HG02763 (cell line): ENCODE measurements around the gene SMG1.

Experiments used
- ATAC-seq: cut with Tn5 transposase; IDR thresholded peaks from one replicate; pipeline ENCODE4 v1.9.1; 2021; ENCODE audit warnings: mild to moderate bottlenecking, moderate library complexity; ENCODE audit not compliant: unreplicated experiment

The SMG1 gene

DNA sequence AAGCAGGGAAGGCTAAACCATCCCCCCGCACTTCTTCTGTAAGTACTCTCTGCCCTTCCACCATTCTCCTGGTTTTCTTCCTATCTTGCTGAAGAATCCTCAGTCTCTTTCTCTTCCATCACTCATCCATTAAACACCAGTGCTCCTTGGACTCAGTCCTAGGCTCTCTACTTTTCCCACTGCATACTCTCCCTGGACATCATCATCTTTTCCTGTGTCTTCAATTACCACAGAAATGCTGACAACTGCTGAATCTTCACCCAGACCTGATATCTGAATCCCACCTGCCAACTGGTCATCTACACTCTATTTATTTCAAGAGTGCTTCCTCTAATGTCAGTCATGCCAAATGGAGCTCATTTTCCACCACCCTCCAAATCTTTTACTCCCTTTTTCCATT is 71.0 kb downstream of the SMG1 start:
- ATAC-seq: no peak

DNA sequence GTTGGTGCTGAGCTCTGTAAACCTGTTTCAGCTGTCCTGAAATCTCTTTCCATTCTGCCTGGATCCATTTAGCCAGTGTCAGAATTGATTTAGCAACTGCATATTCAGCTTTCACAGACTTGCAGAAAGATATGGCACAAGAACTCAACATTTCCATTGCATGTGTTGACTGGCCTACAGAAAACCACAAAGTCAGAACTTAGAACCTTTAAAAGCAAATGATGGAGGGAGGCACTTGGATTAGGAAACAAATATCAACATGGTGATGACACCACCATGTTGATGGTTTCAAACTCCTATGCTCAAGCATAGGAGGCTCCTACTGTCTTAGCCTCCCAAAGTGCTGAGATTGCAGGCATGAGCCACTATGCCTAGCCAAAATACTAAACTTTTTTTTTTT is 72.5 kb downstream of the SMG1 start:
- ATAC-seq: no peak

DNA sequence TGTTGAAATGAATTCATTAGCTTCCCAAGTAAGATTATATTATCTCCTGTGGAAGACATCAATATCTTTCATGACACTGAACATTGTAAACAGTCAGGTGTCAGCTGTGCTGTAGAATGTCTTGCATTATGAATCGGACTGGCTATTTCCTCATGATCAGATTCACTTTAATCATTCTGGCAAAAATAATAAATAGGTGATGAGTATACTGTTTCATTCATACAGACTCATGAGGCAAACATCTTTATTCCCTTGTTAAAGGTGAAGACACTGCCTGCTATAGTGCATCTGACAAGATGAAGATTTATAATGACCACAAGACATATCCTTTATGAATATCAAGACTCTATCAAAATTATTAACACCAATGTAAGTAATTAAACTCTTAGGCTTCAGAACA is 73.6 kb downstream of the SMG1 start:
- ATAC-seq: no peak

DNA sequence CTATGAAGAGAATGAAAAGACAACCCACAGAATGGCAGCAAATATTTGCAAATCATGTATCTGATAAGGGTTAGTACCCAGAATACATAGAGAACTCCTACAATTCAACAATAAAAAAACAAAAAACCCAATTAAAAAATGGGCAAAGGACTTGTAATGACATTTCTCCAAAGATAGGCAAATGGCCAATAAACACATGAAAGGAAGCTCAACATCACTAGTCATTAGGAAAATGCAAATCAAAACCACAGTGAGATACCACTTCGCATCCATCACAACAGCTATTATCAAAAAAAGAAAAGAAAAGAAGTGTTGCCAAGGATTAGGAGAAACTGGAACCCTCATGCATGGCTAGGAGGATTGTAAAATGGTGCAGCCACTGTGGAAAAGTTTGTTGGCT is 79.8 kb downstream of the SMG1 start:
- no peak for ATAC-seq

DNA sequence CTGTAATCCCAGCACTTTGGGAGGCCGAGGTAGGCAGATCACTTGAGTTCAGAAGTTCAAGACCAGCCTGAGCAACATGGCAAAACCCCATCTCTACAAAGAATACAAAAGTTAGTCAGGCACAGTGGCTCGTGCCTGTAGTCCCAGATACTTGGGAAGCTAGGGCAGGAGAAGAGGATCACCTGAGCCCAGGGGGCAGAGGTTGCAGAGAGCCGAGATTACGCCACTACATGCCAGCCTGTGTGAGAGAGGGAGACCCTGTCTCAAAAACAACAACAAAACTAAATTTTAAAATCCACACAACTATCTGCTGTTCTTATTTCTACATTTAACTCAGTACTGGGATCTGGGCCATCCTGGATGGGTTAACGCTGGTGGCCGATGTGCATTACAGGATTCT is 83.6 kb downstream of the SMG1 start:
- ATAC-seq: no peak

DNA sequence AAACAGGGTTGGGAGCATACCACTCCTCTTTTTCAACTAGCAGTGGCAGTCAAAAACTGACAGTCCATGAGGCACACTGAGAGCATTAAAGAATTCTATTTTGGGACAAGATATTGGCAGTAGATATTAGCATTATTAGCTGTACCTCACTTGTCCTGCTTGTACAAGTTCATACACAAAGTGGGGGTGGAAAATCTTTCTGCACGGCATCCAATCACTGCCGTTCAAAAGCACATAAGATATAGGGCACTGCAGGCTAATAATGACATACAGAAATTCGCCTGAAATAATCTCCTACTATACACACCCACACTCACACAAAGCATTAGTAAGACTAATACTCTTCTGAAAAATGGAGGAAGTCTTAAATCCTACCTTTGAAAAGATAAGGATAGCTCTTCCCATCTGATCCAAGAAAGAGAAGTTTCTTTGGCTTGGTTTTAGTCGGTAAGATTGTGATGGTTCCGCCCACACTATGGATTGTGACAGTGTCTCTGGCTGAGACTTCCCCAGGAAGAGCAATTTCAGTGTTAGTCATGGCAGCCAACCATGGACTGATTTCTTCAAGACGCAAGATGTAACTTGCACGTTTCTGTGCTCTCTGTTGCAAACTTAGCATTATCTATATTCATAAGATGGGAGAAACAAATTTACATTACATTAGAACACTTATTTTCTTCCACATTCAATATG is 84.2 kb downstream of the SMG1 start:
- no peak for ATAC-seq

DNA sequence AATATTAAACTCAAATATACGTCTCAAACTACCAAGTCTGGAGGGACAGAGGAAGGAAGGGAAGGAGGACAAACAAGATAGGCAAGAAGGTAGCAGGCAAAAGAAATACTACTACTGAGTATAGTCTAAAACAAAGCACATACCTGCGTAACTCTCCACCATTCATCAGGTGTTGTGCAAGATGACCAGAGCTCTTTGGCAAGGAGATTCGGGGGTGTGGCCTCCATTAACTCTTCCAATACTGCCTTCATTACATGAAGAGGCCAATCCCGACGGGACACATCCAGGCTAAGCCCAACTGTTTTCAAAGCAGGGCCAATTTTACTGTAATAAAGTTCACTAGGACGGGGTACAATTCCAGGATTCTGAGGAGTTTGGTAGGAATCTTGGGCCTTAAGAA is 86.7 kb downstream of the SMG1 start:
- no peak for ATAC-seq

DNA sequence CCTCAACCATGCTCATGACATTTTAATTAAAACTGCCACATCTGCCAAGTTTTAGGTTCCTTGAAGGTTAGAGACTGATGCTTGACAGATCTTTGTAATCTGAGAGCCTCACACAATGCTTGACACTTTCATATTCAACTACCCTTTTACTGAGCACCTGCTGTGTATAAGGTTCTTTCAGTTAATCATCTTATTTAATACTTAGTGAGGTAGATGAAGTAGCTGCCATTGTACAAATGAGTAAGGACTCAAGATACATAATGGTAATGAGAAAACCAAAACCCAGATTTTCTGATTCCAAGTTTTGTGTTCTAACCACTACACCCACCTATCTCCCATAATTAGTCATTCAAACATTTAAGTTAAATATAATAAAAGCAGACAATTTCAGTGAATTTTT is 89.5 kb downstream of the SMG1 start:
- ATAC-seq: no peak

DNA sequence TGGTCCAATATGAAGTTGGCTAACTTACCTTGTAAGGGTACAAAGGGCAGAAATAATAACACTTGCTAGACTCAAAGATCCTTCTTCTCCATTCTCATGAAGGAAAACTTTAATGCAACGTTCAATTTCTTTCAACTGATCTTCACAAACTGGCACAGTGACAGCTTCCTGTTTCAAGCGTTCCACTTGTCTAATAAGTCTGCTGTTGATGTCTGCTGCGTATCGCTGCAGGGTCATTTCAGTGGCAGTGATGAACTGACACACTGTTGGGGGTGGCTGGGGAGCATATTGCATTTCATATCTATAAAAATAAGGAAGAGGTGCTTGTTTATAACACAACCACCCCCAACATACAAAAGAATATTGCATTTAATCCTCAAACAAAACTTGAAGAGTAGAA is 91.3 kb downstream of the SMG1 start:
- ATAC-seq: no peak

DNA sequence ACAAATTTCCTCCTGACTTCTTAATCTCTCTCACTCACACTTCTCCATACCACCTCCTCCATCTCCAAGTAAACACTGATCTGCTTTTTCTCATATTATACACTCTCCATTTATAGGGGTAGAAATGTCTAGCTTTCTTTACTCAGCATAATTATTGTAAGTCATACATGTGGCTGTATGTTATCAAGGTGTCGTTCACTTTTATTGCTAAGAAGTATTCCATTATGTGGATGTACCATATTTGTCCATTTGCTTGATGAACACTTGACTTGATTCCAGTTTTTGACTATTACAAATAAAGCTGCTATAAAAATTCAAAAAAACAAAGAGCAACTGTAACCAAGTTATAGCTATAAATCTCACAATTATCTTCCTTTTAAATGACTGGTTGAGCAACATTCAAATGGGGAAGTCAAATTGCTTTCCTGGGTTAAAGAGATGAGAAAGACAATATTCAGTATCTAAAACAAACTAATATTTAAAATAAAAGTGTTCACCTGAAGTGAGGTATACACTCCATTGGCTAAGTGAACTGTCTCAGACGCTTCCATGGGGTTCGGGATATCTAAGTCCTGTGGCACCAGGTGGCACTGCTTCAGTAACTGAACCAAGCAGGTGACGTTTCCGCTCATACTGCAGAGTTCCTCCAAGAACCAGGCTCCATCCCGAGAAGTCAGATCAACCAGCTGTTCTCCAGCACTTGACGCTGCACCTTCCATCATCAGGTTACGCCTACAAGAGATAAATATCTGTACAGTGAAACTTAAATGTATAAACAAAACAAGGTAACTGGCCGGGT is 92.3 kb downstream of the SMG1 start:
- no peak for ATAC-seq

DNA sequence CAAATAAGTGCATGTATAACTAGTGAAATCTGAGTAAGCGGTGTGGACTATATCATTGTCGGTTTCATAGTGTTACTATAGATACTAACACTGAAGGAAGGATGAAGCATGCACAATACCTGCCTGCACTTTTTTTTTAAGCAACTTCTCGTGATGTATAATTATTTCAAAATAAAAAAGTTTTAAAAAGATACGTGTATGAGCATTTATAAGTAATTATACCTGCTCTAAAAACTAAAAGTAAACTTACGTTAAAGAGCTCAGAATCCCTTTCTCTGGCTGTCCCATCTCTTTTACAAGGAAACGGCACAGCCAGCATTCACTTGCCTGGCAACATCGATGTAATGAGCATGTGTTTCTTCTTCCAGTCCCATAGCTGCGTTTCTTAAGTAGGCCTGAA is 93.6 kb downstream of the SMG1 start:
- ATAC-seq: no peak

DNA sequence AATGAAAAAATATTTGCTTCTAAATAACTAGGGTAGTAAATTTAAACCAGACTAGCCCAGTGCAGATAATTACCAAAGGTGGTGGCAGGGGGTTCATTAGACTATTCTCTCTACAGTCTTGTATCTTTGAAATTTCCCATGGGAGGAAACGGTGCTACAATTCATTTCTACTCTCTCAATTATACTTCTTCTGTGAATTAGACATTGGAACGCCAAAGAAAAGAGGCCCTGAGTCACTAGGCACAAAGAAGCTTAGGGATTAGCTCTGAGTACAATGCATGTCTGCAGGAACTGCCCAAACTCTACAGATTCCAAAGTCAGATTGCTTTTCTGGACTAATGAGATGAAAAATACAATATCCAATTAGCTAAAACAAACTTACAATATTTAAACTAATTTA is 94.2 kb downstream of the SMG1 start:
- ATAC-seq: no peak

DNA sequence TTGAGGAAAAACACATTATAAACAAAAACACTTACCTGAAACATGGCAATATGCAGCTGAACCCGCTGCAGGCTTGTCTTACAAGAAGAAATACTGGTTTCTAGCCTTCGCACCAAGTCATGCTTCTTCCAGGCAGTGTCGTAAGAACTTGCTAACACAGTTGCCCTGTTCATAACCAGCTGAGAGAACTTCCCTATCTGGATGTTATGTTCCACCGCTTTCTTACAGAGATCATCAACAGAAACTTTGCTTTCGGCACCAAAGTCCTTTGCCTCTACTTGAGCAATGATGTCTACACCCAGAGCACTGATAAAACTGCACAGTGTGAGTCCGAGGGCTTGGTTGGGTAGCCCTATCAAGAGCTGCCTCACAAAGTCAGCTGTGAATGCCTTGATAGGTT is 97.0 kb downstream of the SMG1 start:
- no peak for ATAC-seq

DNA sequence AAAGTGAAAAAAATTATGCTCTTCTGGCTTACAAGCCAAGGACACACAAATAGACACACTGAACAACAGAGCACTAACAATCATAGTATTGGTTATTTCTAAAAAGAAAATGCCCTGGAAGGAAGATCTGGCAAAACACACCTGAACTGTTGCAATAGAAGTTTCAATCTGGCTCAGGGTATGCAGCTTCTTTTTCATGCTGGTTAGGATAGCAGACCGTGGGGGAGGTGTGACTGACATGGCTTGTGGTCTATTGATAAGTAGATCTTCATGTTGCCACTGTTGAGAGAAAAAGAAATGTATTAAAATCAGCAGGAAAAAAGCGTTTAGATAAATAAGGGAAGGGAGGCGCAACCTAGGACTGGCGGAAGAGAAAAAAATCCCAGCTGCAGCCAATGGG is 98.3 kb downstream of the SMG1 start:
- ATAC-seq: no peak

DNA sequence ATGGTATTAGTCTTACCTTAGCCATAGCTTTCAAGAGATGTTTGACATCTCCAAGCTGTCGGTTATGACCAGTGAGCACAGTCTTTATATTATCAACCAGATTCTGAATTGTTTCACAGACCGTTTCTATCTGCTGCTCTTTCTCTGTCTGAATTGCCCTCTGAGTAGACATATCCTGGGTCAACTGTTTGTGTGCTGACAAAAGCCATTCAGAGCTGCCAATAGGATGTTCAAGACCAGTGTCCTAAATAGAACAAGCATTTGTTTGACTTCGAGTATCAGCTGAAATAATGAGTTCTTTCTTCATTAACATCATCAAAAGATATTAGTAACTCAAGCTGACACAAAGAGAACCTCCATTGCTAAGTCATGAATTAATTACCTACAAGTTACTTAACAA is 109.9 kb downstream of the SMG1 start:
- ATAC-seq: no peak

DNA sequence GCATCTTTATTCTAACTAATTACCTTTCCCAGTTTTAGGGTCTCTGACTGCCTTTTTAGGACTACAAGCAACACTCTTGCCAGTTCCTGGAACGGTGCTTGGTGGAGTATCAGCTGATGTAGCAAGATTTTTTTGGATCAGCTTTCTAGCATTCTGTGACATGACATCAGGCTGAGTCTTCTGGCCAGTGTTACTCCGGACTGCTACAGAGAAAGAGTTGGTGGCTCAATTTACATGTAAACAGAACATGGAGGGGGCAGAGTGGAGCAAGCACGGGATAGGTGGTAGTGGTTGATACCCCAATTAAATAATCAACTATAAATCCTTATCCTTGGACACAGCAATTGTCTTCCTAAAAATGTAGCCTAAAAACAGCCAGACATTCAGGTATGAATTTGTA is 114.3 kb downstream of the SMG1 start:
- ATAC-seq: no peak

DNA sequence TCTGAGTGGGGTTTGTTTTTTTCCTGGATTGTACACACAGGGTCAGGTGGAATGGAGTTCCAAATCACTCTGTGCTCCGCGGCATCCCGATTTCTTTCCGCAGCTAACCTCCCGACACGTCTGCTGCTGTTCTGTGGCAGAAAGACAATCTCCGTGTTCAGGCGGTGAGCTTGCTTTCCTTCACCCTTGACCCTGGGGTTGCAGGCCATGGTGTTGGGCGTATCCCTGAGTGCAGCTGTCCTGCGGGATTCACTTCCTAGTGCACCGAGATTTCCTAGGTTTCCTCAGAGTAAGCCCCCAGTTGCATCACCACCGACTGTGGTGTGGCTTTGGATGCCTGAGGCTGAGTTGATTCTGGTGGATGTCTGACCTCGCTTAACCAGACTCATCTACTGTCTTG is 117.0 kb downstream of the SMG1 start:
- ATAC-seq: no peak

DNA sequence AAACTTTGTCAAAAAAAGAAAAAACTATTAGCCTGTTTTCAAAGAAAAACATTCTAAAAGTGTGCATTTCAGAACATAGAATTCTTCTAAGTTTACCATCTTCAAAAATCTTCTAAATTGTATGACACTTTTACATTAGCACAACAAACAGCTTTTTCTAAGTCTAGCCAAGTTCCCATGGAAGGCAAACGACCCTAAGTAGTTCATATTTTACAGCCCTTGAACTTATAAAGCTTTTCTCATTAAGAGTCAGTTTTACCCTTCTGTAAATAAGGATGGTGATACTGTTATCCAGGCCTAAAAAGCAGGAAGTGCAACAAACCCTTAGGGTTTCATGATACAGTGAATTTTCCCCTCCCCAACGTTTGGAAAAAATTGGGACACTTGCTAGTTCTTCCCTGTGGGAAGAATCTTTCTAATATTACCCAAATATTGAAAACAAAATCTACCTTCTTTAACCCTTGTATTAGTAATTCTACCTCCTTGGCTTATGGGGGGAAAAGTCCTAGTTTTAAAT is 120.9 kb downstream of the SMG1 start:
- ATAC-seq: no peak

DNA sequence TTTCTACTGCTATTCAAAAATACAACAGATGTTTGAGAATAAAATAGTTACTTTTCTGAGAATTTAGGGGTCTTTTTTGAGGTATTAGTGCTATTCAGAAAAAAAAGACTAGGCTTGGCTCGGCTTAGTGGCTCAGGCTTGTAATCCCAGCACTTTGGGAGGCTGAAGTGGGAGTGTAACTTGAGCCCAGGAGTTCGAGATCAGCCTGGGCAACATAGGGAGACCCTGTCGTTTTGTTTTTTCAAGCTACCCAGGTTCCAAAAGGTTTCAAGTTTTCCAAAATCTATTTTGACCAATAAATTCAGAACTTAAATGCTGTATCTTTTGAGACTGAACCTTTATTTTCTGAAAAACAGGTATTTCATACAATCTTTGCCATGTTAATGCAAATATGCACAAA is 121.7 kb downstream of the SMG1 start:
- no peak for ATAC-seq

DNA sequence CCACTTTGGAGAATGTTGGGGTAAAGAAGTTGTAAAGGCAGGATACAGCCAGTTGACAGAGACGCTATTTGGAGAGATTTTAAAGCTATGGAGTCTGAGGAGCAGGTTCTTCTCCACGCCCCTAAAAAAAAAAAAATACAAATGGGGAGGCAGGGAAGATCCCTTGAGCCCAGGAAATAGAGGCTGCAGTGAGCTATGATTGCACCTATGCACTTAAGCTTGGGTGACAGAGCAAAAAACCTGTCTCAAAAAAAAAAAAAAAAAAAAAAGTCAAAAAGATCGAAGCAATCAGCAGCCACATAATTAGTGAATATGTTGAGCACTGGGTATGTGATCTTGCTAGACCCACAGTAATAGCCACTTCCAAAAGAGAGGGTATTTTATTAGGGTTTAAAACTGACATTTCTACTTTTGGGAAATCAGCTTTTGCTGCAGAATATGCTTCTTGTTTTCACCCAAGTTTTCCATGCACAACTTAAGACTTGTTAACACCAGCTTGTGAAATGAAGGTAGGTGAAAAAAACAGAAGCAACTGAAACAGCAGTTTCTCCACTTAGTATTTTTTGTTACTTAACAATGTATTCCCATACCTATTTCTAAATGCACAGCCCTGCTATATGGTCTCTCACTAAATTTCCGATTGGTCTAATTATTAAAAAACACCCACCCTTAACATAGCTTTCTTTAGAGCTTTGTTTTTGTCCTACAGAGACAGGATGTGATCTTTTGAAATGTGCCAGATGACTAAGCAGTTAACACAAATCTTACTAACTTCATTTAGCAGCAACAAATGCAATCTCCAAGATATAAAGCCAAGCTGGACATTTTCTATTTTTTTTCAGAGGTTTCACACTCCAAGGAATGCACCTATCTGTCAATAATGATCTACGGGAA is 122.4 kb downstream of the SMG1 start:
- no peak for ATAC-seq

DNA sequence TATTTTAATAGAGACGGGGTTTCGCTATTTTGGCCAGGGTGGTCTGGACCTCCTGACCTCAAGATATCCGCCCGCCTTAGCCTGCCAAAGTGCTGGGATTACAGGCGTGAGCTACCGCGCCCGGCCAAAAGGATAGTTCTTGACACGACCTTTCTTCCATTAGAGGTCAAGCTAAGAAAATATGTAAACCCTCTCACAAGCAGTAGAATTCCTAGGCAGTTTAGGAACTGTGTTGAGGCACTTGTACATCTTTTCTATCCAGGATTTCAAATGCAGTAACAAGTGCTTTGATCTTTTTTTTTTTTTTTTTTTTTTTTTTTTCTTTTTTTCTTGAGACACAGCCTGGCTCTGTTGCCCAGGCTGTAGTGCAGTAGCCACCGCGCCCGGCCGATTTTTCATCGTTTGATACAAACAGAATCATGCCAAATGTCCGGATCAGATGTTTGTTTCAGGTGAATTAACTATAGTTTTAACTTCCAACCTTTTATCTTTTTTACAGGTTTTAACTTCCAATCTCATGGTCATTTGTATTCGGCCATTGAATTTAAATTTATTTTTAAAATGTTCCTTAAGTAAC is 123.4 kb downstream of the SMG1 start:
- no peak for ATAC-seq
